C4-2B (cell line): Measurements from ENCODE around the gene FOXL2.
"Not testable (repeated sequence)": the region's sequence is repeated elsewhere in the genome, so short reads cannot be mapped to it uniquely, and the experiment has no call there.

ENCODE experiments used
- H3K27ac ChIP-seq: fragments of 450-650 bp; 2 replicates; pipeline ENCODE4 v1.5.1; 2017
- ZFX ChIP-seq: fragments of 450-650 bp; IDR thresholded peaks from 2 replicates; pipeline ENCODE4 v1.6.1; 2017
- TF ChIP-seq, protein P1 (sequence below): fragments of 450-650 bp; conservative IDR thresholded peaks from 2 replicates; pipeline ENCODE4 v1.5.1; 2017; ENCODE audit warnings: mild to moderate bottlenecking

FOXL2 gene

DNA sequence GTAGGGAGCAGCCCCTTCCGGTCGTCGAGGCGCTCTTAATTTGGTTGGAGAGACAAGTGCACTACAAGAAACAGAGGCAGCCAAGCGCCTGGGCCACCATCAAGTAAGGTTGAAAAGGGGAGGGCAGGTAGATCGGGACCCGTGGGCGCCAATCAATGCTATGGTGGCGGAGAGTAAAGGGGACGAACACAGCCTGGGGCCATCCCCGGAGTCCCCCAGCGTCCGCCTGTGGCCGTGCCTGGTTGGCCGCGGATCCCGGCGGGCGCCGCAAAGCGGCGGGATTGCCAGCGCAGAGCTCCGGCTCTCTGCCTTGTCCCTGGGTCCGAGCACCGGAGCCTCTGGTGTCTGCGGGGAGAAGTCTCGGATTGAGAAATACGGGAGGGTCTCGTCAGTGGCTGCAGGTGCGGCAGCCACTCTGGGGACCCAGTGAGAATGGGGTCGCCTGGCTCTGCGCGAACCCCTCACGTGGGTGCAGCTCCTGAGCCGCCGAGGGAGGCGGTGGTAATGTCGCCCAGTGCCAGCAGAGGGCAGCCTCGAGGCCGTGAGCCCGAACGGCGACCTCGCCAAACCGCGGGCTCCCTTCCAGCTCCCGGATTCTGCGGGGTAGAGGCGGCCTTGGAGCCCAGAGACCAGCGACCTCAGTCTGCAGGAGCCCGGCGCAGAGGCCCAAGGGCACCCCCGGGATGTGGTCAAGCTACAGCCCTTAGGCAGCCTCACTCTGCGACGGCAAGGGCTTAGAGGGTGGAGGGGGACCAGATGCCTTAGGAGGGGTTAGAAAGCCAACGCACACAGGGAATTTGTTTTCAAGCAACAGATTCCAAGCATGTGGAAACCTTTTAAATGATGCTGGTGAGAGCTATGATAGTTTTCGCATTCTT lies 10.8 kb downstream of the FOXL2 start:
- TF ChIP-seq, protein P1, sequence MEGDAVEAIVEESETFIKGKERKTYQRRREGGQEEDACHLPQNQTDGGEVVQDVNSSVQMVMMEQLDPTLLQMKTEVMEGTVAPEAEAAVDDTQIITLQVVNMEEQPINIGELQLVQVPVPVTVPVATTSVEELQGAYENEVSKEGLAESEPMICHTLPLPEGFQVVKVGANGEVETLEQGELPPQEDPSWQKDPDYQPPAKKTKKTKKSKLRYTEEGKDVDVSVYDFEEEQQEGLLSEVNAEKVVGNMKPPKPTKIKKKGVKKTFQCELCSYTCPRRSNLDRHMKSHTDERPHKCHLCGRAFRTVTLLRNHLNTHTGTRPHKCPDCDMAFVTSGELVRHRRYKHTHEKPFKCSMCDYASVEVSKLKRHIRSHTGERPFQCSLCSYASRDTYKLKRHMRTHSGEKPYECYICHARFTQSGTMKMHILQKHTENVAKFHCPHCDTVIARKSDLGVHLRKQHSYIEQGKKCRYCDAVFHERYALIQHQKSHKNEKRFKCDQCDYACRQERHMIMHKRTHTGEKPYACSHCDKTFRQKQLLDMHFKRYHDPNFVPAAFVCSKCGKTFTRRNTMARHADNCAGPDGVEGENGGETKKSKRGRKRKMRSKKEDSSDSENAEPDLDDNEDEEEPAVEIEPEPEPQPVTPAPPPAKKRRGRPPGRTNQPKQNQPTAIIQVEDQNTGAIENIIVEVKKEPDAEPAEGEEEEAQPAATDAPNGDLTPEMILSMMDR: peak; percentile 99
- TF ChIP-seq ZFX: no peak
- H3K27ac ChIP-seq: peak overlapping the region; percentile 40

DNA sequence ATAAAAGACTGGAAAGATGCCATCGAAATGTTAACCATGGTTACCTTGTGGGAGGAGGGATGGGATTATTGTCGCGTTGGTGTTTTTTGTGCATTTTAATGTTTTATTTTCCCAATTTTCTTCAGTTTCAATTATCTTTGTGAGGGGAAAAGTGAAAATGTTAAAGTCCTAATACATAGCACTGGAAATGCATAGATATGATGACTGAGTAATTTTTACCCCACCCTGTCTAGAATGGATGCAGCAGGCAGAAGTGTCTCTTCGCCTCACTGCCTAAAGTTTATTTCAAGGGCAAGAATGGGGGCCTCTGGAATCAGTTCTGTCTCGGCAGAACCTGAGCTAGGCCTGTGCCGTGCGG lies 11.5 kb downstream of the FOXL2 start:
- H3K27ac ChIP-seq: peak overlapping the region; percentile 40

DNA sequence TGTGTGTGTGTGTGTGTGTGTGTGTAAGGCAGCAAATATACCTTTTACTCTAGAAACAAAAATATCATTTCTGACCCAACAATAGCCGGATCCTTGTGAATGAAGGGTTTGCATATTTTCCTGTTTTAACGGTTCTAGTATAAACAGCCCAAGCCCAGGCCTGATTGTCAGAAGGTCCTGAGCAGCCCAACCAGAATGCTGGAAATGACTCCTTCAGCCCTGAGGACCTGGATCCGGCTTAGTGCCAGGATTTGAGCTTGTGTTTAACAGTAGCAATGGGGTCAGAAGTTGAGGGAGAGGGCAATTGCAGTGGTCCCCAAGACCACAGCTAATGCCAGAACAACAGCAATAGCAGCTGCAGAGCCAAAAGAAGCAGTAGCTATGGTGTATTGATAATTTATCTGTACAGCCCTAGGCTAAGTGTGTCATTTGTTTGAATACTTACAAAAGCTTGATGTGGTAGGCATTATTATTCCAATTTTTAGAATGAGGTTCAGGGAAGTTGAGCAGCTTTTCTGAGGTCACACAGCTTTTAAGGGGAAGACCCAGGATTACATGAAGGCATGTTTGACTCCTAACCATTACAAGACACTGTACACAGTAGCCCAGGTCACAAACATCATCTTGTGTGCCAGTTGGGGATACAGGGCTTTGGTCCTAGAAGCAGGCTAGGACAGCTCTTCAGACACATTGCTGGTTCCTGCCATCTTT lies 12.8 kb downstream of the FOXL2 start:
- H3K27ac ChIP-seq: no peak overlapping the region

More for the DNA sequence above, 11.5 kb downstream of the FOXL2 start:
- TF ChIP-seq ZFX: no peak
- TF ChIP-seq, protein P1: no peak

DNA sequence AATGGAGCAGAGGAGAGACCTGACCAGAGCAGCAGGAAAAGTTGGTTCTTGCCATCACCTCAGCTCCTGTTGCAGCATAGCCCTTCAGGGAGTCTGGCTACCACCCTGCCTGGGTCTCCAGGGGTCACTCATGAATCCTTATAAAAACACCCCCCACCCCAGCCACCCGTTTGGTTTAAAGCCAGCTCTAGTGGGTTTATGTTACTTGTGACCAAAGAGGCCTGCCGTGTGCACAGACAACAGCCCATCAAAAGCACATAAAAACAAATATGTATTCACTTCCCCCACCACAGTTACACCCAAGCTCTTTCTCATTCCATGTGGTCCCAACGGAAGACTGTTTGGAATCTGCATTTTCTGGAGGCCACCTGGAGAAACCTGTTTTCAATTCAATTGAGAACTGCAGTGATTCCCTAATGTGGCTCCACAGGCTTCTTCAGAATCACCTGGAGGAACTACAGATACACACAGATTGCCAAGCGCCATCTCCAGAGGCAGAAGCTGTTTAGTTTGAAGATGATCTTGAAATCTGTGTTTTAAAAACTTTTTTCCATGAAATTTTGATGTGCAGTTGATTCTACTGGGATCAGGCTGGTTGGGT lies 13.8 kb downstream of the FOXL2 start:
- TF ChIP-seq ZFX: no peak
- TF ChIP-seq, protein P1: no peak

More for the DNA sequence above, 12.8 kb downstream of the FOXL2 start:
- no peak for TF ChIP-seq ZFX
- TF ChIP-seq, protein P1: no peak

DNA sequence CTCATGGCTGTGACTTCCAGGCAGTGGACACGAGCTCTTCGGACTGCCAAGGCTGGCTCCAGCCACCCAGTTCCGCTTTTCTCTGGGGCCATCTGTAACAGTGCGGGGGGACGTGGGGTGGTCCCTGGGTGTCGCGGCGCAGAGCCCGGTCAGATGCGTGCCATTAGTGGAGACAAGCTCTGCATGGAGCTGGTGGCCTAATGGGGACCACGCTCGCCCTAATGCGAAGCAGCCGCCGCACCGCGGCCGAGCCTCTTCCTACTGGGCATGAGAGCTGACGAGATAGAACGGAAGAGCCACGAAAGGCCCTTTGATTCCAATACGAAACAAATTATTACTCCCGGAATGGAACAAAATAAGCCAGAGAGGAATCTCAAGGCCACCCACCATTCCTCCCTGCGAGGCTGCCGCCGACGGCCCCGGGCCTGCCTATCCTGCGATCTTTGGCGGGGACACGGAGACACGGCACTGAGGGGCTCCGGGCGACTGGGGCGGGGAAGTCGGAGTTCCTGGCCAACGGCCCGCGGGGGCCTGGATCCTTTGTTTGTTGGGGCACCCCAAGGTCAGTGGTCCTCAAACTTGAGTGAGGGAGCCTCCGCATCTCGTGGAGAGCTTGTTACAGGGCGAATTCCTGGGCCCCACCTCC lies 18.1 kb downstream of the FOXL2 start:
- H3K27ac ChIP-seq: no peak overlapping the region
- no peak for TF ChIP-seq ZFX
- TF ChIP-seq, protein P1: no peak

More for the DNA sequence above, 13.8 kb downstream of the FOXL2 start:
- no peak overlapping the region for H3K27ac ChIP-seq

DNA sequence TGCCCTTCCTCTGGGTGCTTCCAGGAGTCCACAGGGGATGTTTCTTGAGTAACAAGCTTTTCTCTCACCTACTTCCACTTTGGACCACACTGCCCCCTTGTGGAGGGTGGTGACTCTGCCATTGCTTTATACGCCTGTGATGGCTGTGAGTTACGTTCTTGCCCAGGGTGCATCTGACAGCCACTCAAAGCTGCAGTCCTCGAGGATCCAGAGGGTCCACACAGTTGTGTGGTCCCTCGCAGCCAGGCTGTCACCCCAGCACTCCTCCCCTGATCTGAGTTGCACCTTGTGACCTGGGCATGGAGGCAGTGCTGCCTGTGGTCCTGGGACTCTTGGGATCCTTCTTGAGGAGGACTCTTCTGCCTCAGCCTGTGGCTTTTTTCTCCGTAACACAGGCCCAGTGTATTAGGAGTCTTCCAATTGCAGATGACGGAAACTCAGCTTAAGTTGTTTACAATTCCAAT lies 23.4 kb downstream of the FOXL2 start:
- H3K27ac ChIP-seq: no peak overlapping the region
- no peak for TF ChIP-seq ZFX
- TF ChIP-seq, protein P1: peak; percentile 98

DNA sequence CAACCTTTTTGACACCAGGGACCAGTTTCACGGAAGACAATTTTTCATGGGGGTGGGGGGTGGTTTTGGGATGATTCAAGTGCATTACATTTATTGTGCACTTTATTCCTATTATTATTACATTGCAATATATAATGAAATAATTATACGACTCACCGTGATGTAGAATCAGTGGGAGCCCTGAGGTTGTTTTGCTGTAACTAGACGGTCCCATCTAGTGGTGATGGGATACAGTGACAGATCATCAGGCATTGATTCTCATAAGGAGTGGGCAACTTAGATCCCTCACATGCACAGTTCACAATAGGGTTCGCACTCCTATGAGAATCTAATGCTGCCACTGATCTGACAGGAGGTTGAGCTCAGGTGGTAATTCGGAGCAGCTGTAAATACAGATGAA lies 24.5 kb downstream of the FOXL2 start:
- not testable (repeated sequence) for H3K27ac ChIP-seq
